ENCODE data around the gene EGFR. TPM values are rescaled to one million over a fixed set of nuclear protein-coding genes. Genes with fewer than 3 reads are reported as not detected.
A peak's percentile ranks its signal among the peaks of the same experiment; 100 is the strongest.

EGFR gene
- total RNA-seq, 3 donors from 2014 or later: 61.9 to 164 (median 65.0) TPM

DNA sequence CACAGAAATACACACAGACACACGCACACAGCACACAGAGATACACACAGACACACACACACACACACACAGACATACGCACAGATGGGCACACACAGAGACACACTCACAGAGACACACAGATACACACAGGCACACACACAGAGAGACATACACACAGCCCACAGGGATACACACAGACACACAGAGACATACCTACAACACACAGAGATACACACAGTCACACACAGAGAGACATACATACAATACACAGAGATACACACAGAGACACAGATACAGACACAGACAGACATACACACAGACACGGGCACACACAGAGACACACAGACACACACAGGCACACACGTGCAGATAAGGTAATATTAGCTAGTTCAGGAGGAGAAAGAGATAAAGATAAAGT lies 76.9 kb downstream of the EGFR start:
- no peak overlapping the region for H3K27ac ChIP-seq

DNA sequence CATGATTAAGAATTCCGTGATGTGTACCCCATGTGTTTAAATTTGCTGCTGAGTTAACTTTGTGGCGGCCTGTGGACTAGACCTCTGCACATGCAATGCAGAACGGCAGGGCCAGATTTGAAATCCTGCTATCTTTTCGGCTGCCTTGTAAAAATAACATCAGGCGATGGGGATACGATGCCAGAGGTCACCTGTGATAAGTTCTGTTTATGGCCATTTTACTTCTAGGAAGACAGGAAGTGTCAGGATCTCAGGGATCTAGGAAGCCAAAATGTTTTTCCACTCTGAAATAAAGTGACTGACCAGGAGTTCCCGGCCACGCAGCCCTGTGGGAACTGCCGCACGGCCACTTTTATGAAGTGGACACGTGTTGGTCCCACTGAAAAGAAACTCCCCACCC lies 77.5 kb downstream of the EGFR start:
- intact Hi-C loops (cut with DNase I; ENCODE audit: low total_unique reads): no loop called here
- Histone ChIP-seq H3K36me3 (no peaks in the 10 kb centered on the region), H3K27me3 (no peaks in the 10 kb centered on the region), H3K27ac (no peak overlapping the region), H3K4me1 (peaks cover 0 to 25% of the 10 kb centered on the region in 2 donors), H3K9me3 (no peaks in the 10 kb centered on the region), H3K4me3 (no peak overlapping the region)
- DNase-seq (ENCODE audit: low spot score in 2 of 2): no peak
- TF ChIP-seq POLR2AphosphoS5 (IDR thresholded peaks at IDR 0.05): no peak
- TF ChIP-seq POLR2A (IDR thresholded peaks at IDR 0.05): no peak

More for the DNA sequence above, 76.9 kb downstream of the EGFR start:
- no peak overlapping the region for H3K4me3 ChIP-seq
- no peaks in the 10 kb centered on the region for H3K27me3 ChIP-seq
- peaks cover 0 to 19% of the 10 kb centered on the region in 2 donors for H3K4me1 ChIP-seq
- intact Hi-C loops (cut with DNase I; ENCODE audit: low total_unique reads): no loop called here
- TF ChIP-seq POLR2AphosphoS5 (IDR thresholded peaks at IDR 0.05): no peak
- TF ChIP-seq, protein P1, sequence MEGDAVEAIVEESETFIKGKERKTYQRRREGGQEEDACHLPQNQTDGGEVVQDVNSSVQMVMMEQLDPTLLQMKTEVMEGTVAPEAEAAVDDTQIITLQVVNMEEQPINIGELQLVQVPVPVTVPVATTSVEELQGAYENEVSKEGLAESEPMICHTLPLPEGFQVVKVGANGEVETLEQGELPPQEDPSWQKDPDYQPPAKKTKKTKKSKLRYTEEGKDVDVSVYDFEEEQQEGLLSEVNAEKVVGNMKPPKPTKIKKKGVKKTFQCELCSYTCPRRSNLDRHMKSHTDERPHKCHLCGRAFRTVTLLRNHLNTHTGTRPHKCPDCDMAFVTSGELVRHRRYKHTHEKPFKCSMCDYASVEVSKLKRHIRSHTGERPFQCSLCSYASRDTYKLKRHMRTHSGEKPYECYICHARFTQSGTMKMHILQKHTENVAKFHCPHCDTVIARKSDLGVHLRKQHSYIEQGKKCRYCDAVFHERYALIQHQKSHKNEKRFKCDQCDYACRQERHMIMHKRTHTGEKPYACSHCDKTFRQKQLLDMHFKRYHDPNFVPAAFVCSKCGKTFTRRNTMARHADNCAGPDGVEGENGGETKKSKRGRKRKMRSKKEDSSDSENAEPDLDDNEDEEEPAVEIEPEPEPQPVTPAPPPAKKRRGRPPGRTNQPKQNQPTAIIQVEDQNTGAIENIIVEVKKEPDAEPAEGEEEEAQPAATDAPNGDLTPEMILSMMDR (IDR thresholded peaks at IDR 0.05): no peak
- no peak for TF ChIP-seq POLR2A (IDR thresholded peaks at IDR 0.05)
- no peaks in the 10 kb centered on the region for H3K36me3 ChIP-seq
- no peaks in the 10 kb centered on the region for H3K9me3 ChIP-seq
- DNase-seq (ENCODE audit: low spot score in 2 of 2): no peak

DNA sequence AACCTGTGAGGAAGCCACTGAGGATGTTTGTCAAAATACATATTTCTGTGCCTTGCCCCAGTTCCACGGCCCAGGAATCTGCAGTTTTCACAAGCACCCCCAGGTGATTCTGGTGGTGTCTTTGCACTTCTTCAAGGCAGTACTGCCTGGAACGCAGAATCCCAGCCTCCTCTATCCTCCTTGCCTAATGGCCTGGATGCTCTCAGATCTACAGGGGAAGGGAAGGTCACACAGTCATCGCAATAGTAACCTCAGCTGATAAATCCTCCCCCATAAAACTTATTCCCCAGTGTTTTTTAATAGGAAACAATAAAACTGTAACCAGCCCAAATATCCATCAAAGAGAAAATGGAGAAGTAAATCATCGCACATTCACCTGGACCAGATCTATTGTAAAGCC lies 78.3 kb downstream of the EGFR start:
- DNase-seq (ENCODE audit: low spot score in 2 of 2): no peak
- Histone ChIP-seq H3K27ac (peak overlapping the region in 1 of 2 donors; percentile 35), H3K9me3 (no peaks in the 10 kb centered on the region), H3K27me3 (no peaks in the 10 kb centered on the region), H3K4me3 (no peak overlapping the region), H3K36me3 (no peaks in the 10 kb centered on the region), H3K4me1 (peaks cover 0 to 25% of the 10 kb centered on the region in 2 donors)
- intact Hi-C loops (cut with DNase I; ENCODE audit: low total_unique reads): no loop called here
- TF ChIP-seq POLR2AphosphoS5 (IDR thresholded peaks at IDR 0.05) (no peak), POLR2A (IDR thresholded peaks at IDR 0.05) (no peak)
- TF ChIP-seq, protein P1 (IDR thresholded peaks at IDR 0.05): no peak

GRCh38 chr7:55099066-55099820 lies 80.4 kb downstream of the EGFR start:
- H3K4me3 ChIP-seq: peak overlapping the region in 1 of 3 donors; percentile 39
- intact Hi-C loops (cut with DNase I; ENCODE audit: low total_unique reads): no loop called here
- peaks cover 0 to 25% of the 10 kb centered on the region in 2 donors for H3K4me1 ChIP-seq
- H3K36me3 ChIP-seq: no peaks in the 10 kb centered on the region
- TF ChIP-seq, protein P1 (IDR thresholded peaks at IDR 0.05): no peak
- peak in 2 of 3 donors; percentile 9 to 12 for TF ChIP-seq POLR2AphosphoS5 (IDR thresholded peaks at IDR 0.05)
- no peaks in the 10 kb centered on the region for H3K27me3 ChIP-seq
- H3K9me3 ChIP-seq: no peaks in the 10 kb centered on the region
- H3K27ac ChIP-seq: peak overlapping the region; percentile 73 to 79
- no peak for DNase-seq (ENCODE audit: low spot score in 2 of 2)

GRCh38 chr7:55099821-55100543 lies 81.2 kb downstream of the EGFR start:
- Histone ChIP-seq H3K27ac (peak overlapping the region; percentile 73 to 79), H3K9me3 (no peaks in the 10 kb centered on the region), H3K27me3 (no peaks in the 10 kb centered on the region), H3K36me3 (no peaks in the 10 kb centered on the region), H3K4me3 (no peak overlapping the region), H3K4me1 (peaks cover 0 to 25% of the 10 kb centered on the region in 2 donors)
- TF ChIP-seq, protein P1 (IDR thresholded peaks at IDR 0.05): no peak
- TF ChIP-seq POLR2A (IDR thresholded peaks at IDR 0.05) (no peak), POLR2AphosphoS5 (IDR thresholded peaks at IDR 0.05) (no peak)
- no peak for DNase-seq (ENCODE audit: low spot score in 2 of 2)
- intact Hi-C loops (cut with DNase I; ENCODE audit: low total_unique reads): no loop called here

Measured in breast epithelium (tissue), 4 donors.